Measurements from ENCODE around the gene DIAPH2. TPM values are rescaled to one million over a fixed set of nuclear protein-coding genes. Genes with fewer than 3 reads are reported as not detected.

Gene DIAPH2
- total RNA-seq, 1 donor from 2014 or later, result 7.9 TPM

DNA sequence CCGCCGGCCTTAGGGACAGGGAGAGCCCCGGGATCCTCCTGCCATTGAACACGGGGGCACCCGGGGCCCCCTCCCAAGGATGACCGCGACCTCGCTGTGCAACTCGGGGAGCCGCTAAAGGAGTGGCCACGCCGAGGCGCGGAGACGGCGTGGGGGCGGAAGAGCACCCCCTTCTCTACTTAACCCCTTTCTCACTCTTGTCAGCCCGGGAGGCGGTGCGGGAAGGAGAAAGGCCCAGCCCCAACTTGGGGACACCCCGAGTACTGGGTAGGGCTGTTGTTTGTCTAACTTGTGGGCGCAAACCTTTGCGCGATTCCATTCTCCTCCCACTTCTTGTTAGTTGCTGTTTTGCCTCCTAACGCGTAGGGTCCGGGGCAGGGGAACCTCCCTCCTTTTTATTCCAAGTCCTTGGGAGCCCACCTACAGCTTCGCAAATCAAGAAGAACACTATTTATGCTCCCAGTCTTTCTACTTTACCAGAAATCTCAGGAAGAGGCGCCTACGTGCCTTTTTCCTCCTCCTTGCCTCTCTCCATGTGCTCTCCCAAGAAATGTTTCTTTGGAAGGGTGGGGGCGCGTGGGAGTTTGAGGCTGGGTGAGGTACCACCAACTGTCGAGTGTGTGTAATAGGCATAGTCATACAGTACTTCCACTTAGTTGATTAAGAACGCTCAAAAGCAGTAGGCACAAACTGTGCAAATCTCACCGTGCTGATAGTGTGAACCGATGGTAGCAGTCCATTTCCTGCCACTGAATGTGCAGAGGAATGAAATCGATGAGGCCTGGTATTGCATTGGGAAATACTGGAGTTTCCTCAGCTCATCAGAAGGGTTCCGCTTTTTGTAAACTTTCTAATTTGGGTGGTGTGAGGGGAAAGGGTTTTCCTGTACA is 813 bp downstream of the DIAPH2 start:
- TF ChIP-seq, protein P1, sequence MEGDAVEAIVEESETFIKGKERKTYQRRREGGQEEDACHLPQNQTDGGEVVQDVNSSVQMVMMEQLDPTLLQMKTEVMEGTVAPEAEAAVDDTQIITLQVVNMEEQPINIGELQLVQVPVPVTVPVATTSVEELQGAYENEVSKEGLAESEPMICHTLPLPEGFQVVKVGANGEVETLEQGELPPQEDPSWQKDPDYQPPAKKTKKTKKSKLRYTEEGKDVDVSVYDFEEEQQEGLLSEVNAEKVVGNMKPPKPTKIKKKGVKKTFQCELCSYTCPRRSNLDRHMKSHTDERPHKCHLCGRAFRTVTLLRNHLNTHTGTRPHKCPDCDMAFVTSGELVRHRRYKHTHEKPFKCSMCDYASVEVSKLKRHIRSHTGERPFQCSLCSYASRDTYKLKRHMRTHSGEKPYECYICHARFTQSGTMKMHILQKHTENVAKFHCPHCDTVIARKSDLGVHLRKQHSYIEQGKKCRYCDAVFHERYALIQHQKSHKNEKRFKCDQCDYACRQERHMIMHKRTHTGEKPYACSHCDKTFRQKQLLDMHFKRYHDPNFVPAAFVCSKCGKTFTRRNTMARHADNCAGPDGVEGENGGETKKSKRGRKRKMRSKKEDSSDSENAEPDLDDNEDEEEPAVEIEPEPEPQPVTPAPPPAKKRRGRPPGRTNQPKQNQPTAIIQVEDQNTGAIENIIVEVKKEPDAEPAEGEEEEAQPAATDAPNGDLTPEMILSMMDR (IDR thresholded peaks at IDR 0.05; ENCODE audit: insufficient read depth, low read length, severe bottlenecking), result no peak
- Histone ChIP-seq H3K36me3 (ENCODE audit: control insufficient read depth, insufficient read depth, low read length) (no peaks in the 10 kb centered on the region), H3K4me3 (ENCODE audit: low read depth, low read length) (peak overlapping the region; percentile 60), H3K27me3 (ENCODE audit: control insufficient read depth, insufficient read depth, low read length) (no peaks in the 10 kb centered on the region)
- DNase-seq (ENCODE audit: low read depth) (peak; percentile 58), FAIRE-seq (no peak)

DNA sequence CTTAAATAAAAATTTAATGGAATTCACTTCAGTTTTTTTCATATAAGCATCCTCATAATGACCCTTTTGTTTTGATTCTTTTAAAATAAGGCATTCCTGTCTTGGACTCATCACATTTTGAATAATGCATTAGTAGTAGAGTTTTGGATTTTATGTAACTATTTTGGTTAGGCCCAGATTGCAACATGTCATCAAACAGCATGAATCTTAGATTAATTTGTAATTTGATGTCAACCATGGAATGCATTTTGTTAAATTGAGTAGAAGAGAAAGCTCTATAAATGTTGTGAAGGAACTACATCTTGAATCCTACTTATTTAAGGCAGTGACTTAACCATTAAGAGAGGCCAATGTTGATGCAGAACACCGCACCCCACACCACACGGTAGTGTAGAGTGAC is 3.1 kb downstream of the DIAPH2 start:
- TF ChIP-seq, protein P1 (IDR thresholded peaks at IDR 0.05; ENCODE audit: insufficient read depth, low read length, severe bottlenecking), result no peak
- no peaks in the 10 kb centered on the region for H3K27me3 ChIP-seq (ENCODE audit: control insufficient read depth, insufficient read depth, low read length)
- no peaks in the 10 kb centered on the region for H3K36me3 ChIP-seq (ENCODE audit: control insufficient read depth, insufficient read depth, low read length)
- no peak overlapping the region for H3K4me3 ChIP-seq (ENCODE audit: low read depth, low read length)
- DNase-seq (ENCODE audit: low read depth) (no peak), FAIRE-seq (no peak)

DNA sequence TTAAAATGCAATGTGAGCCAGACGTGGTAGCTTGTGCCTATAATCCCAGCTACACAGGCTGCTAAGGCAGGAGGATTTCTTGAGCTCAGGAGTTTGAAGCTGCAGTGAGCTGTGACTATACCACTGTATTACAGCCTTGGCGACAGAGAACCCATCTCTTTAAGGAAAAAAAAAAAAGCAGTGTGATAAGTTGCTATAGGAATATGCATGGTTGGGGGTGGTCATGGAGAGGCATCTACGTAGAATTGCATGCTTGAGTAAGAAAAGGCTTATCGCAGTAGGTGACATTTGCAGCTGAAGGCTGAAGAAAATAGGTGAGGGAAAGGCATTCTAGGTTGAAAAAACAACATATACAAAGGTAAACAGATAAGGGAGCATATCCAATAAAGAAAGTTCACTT is 4.1 kb downstream of the DIAPH2 start:
- Histone ChIP-seq H3K4me3 (ENCODE audit: low read depth, low read length) (no peak overlapping the region), H3K27me3 (ENCODE audit: control insufficient read depth, insufficient read depth, low read length) (no peaks in the 10 kb centered on the region), H3K36me3 (ENCODE audit: control insufficient read depth, insufficient read depth, low read length) (no peaks in the 10 kb centered on the region)
- DNase-seq (ENCODE audit: low read depth) (no peak), FAIRE-seq (peak; percentile 47)
- TF ChIP-seq, protein P1 (IDR thresholded peaks at IDR 0.05; ENCODE audit: insufficient read depth, low read length, severe bottlenecking), result no peak

DNA sequence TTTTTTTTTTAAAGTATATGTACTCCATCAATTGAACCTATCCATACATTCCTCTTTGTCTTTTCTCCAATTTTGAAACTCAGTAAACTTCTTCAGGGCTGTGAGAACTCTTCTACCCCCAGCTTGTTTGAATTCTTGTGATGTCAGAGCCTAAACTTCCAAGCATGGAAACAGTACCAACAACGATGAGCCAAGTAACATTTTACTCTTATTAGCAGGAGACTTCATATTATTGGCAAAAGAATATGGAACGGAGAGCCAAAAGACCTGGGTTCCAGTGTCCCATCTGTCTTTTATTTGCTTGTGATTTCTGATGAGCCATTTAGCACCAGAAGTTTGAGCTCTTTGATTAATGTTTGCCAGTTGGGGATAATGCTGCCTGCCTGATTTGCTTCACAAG is 5.3 kb downstream of the DIAPH2 start:
- DNase-seq (ENCODE audit: low read depth) (no peak), FAIRE-seq (no peak)
- no peaks in the 10 kb centered on the region for H3K36me3 ChIP-seq (ENCODE audit: control insufficient read depth, insufficient read depth, low read length)
- no peak overlapping the region for H3K4me3 ChIP-seq (ENCODE audit: low read depth, low read length)
- H3K27me3 ChIP-seq (ENCODE audit: control insufficient read depth, insufficient read depth, low read length), result no peaks in the 10 kb centered on the region
- TF ChIP-seq, protein P1 (IDR thresholded peaks at IDR 0.05; ENCODE audit: insufficient read depth, low read length, severe bottlenecking), result no peak

DNA sequence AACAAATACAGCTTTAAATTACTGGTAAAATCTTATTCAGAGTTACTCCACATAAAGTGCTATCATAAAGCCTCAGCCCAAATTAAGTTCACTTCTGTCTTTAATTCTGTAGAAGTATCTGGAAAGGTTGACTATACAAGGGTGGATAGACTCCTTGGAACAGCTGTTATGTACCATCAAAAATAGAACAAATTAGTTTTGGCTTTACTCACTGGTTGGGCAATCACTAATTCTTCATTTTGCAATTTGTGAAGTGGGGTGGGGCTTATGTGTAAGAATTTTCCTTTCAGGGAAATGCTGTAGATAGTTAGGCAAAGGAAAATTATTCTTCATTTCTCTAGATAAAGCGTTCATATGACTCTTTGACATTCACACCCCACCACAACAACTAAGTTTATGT is 7.8 kb downstream of the DIAPH2 start:
- Histone ChIP-seq H3K27me3 (ENCODE audit: control insufficient read depth, insufficient read depth, low read length) (no peaks in the 10 kb centered on the region), H3K4me3 (ENCODE audit: low read depth, low read length) (no peak overlapping the region), H3K36me3 (ENCODE audit: control insufficient read depth, insufficient read depth, low read length) (no peaks in the 10 kb centered on the region)
- peak; percentile 19 for DNase-seq (ENCODE audit: low read depth)
- FAIRE-seq, result no peak
- TF ChIP-seq, protein P1 (IDR thresholded peaks at IDR 0.05; ENCODE audit: insufficient read depth, low read length, severe bottlenecking), result no peak
